Measurements from ENCODE around the gene SMARCE1.

The SMARCE1 gene

GRCh38 chr17:40614431-40615067, 33.1 kb downstream of the SMARCE1 start:
- no peak for DNase-seq (ENCODE audit: low read depth in 1 of 2, low spot score in 1 of 2)
- in situ Hi-C loops (cut with HindIII; ENCODE audit: low pct_unique_long_range_greater_than_20kb, low sequenced_read_pairs), result no loop called here
- TF ChIP-seq JUND (IDR thresholded peaks at IDR 0.05; ENCODE audit: low read depth), result no peak

- in situ Hi-C loops (cut with HindIII; ENCODE audit: low pct_unique_long_range_greater_than_20kb, low sequenced_read_pairs), result no loop called here
- no peak for TF ChIP-seq JUND (IDR thresholded peaks at IDR 0.05; ENCODE audit: low read depth)
- DNase-seq (ENCODE audit: low read depth in 1 of 2, low spot score in 1 of 2), result peak in 1 of 2 experiments; percentile 51
Observed at GRCh38 chr17:40613467-40614154, 34.0 kb downstream of the SMARCE1 start.

DNA sequence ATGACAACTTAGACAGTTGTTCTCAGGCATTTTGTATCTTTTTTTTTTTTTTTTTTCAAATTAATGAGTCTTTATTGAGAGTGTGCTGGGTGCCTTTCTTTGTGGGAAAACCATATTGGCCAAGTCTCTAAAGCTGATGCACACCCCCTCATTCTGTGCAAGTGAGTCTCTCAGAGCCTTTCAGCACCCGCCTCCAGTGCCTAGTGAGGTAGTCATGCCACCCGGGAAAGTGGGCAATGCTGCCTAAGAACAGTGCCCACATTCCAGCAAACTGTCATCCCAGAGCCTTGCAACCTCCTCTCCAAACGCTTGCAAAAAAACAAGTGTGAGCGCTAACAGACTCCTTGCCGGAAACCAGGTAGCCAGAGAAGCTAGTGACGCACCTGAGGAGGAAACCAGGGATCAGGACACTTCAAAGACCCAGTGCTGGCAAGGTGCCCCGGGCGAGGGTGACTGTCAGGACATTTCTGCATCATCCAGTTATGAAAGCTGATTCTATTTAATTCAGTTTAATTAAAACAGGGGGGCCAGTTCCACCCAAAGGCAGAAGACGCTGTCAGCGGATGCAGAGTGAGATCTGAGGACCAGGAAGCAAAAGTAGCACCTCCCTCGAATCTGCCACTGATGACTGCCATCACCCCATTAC, 34.9 kb downstream of the SMARCE1 start:
- TF ChIP-seq JUND (IDR thresholded peaks at IDR 0.05; ENCODE audit: low read depth), result no peak
- DNase-seq (ENCODE audit: low read depth in 1 of 2, low spot score in 1 of 2), result no peak
- in situ Hi-C loops (cut with HindIII; ENCODE audit: low pct_unique_long_range_greater_than_20kb, low sequenced_read_pairs), result no loop called here

DNA sequence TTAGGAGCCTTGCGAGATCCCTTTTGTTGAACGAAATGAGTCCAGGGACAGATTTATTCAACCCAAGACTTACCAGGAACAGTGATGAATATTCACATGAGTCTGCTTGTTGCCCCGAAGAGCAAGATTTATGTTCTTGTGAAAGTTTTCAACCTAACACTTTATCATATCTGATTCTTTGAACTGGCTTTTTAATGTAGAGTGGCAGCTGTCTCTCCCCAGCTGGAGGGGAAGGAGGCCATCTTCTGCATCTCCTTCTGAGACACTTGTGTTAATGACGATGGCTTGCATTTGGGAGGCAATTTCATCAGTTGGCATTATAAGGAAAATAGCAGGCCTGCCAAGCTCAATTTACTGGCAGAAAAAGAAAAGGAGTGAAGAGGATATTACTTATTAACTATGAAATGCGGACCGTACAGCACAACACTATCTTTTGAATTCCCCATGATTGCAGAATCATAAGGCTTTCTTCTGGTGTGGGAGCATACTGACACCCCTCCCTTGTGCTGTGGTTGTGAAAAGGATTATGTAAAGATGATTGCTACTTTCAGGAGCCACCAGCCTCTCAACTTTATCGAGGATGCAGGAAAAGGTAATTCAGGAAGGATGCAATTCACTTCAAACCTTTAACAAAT, 35.7 kb downstream of the SMARCE1 start:
- no peak for TF ChIP-seq JUND (IDR thresholded peaks at IDR 0.05; ENCODE audit: low read depth)
- DNase-seq (ENCODE audit: low read depth in 1 of 2, low spot score in 1 of 2), result no peak
- in situ Hi-C loops (cut with HindIII; ENCODE audit: low pct_unique_long_range_greater_than_20kb, low sequenced_read_pairs), result no loop called here

GRCh38 chr17:40610359-40610758, 37.3 kb downstream of the SMARCE1 start:
- in situ Hi-C loops (cut with HindIII; ENCODE audit: low pct_unique_long_range_greater_than_20kb, low sequenced_read_pairs), result no loop called here
- DNase-seq (ENCODE audit: low read depth in 1 of 2, low spot score in 1 of 2), result no peak
- TF ChIP-seq JUND (IDR thresholded peaks at IDR 0.05; ENCODE audit: low read depth), result no peak

- in situ Hi-C loops (cut with HindIII; ENCODE audit: low pct_unique_long_range_greater_than_20kb, low sequenced_read_pairs), result no loop called here
- DNase-seq (ENCODE audit: low read depth in 1 of 2, low spot score in 1 of 2), result no peak
- TF ChIP-seq JUND (IDR thresholded peaks at IDR 0.05; ENCODE audit: low read depth), result no peak
Observed at GRCh38 chr17:40608061-40608581, 39.5 kb downstream of the SMARCE1 start.

- in situ Hi-C loops (cut with HindIII; ENCODE audit: low pct_unique_long_range_greater_than_20kb, low sequenced_read_pairs), result no loop called here
- peak in 1 of 2 experiments; percentile 41 for DNase-seq (ENCODE audit: low read depth in 1 of 2, low spot score in 1 of 2)
Observed at GRCh38 chr17:40607641-40608040, 40.0 kb downstream of the SMARCE1 start.

DNA sequence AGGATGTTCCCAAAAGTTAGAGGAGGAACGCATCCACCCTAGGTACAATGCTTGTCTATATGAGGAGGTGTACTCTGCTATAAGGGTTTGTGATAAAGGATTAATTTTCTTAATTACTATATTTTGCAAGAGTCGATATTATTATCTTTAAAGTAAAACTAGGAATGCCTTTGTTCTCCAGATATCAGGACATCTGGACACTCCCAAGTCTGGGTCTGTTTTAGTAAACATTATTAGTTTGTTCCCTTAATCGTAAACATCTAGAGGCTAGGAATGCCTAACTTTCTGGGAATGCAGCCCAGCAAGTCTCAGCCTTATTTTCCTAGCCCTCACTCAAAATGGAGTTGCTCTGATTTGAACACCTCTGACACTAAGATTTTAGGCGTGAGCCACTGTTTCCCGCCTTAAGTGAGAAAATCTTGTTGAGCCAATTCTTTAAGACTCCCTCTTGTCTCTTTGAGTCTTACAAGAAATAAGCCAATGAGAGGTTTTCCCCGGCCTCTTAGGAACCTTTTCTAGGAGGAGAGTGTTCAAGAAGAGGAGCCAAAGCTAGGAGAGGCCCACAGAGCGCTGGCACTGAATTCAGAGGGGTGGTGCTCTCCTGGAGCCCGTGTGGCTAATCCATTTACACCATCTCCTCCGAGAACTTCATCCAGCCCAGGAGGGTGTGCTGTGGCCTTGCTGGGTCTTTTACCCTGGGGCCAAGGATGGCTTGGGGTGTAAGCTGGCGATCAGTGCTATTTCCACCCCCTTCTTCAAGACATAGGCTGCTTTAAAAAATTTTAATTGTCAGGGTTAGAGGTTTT, 40.9 kb downstream of the SMARCE1 start:
- TF ChIP-seq JUND (IDR thresholded peaks at IDR 0.05; ENCODE audit: low read depth), result peak; percentile 92
- DNase-seq (ENCODE audit: low read depth in 1 of 2, low spot score in 1 of 2), result peak in 1 of 2 experiments; percentile 83
- in situ Hi-C loops (cut with HindIII; ENCODE audit: low pct_unique_long_range_greater_than_20kb, low sequenced_read_pairs), result no loop called here

More at GRCh38 chr17:40607641-40608040, 40.0 kb downstream of the SMARCE1 start:
- no peak for TF ChIP-seq JUND (IDR thresholded peaks at IDR 0.05; ENCODE audit: low read depth)

GRCh38 chr17:40605306-40605705, 42.3 kb downstream of the SMARCE1 start:
- in situ Hi-C loops (cut with HindIII; ENCODE audit: low pct_unique_long_range_greater_than_20kb, low sequenced_read_pairs), result no loop called here
- no peak for TF ChIP-seq JUND (IDR thresholded peaks at IDR 0.05; ENCODE audit: low read depth)
- no peak for DNase-seq (ENCODE audit: low read depth in 1 of 2, low spot score in 1 of 2)

DNA sequence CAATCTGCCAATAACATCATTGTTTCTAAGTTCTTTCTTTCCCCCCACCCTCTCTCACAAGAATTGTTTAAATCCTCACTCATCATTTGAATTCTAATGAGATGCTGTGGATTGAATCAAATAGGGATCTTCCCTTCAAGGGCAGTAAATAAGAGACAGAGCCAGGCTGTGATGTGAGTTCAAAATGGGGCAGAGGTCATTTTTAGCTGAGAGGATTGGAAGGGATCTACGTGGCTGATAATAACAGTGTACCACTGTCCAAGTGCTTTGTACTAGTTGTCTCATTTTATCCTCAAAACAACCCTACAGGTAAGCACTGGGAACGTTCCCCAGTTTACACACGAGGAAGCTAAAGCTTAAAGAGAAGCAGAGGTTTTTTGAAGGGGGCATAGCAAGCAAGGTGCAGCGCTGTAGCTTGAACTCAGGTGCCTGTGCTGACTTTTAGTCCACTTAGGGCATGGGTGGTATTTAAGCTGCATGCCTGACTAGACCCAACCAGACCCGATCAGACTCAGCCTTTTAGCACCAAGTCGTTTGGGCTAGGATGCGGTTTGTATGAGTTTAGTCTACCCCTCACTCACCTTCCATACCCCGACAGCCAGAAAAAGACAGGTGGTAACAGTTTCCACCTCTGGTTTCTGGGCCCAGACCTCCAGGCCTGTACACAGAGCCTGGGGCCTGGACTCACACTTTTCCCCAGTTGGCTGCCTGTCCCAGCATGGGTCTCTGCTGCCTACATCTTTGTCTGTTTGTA, 43.1 kb downstream of the SMARCE1 start:
- in situ Hi-C loops (cut with HindIII; ENCODE audit: low pct_unique_long_range_greater_than_20kb, low sequenced_read_pairs), result no loop called here
- TF ChIP-seq JUND (IDR thresholded peaks at IDR 0.05; ENCODE audit: low read depth), result no peak
- no peak for DNase-seq (ENCODE audit: low read depth in 1 of 2, low spot score in 1 of 2)

All from T47D (cell line).